8988T (cell line): Measurements from ENCODE around the gene MOB1B.

Source experiments
- DNase-seq: peaks from one replicate; pipeline ENCODE4 v3.0.0; 2011

The MOB1B gene

DNA sequence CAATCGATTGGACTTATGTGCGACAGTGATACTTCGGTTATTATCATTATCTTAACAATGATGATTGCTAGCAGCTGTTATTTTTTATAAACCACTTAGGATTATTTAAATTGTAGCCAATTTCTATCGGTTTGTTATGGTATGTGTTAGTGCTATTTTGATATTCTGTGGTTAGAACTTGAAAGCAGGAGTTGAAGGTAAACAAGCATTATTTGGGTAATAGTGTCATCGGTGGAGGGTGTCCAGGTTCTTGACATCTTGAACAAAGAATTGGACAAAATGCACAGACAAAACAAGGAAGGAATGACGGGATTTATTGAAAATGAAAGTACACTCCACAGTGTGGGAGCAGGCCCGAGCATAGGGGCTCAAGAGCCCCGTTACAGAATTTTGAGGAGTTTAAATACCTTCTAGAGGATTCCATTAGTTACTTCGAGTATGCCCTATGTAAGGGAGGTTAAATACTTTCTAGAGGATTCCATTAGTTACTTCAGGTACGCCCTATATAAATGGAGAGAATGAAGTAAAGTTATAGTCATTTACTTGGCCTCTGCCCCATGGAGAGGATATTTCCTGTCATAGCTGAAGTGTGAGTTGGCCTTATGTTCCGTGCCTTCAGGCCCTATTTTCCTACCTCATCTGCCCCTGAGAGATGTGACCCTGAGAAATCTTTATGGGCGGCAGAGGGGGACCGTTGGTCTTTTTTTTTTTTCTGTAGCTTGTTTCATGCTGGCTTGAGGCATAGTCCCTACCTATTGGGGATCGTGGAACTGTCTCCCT, 13.1 kb downstream of the MOB1B start:
- DNase-seq = no peak

DNA sequence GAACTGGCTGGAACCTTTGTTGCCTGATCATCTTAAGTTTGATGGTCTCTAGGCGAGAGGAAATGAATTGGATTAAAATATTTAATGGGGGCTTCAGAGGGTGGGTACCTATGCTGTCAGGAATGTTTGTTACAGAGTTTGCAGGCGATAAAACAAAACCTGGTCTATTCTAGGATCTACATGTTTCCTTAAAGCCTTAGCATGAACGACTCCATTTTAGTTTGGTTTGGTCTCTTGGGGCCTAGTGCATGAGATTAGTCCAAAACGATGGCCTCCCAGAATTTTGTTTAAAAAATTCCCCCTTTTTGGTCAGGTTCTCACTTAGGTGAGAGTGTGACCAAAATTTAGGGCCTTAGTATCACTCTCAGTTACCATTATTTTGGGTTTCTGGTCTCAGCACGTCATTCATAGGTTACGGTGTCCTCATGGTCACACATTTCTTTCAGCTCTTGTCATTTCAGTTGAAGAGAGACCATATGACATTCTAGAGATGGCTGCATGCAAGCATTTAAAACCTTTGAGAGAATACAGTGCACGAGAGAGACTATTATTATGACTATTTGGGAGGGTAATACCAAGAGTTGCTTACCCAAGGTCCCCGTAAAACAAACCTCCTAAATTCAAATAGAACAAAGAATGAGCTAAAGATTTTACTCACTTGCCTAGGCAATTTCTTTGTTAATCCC, 13.8 kb downstream of the MOB1B start:
- DNase-seq = no peak

DNA sequence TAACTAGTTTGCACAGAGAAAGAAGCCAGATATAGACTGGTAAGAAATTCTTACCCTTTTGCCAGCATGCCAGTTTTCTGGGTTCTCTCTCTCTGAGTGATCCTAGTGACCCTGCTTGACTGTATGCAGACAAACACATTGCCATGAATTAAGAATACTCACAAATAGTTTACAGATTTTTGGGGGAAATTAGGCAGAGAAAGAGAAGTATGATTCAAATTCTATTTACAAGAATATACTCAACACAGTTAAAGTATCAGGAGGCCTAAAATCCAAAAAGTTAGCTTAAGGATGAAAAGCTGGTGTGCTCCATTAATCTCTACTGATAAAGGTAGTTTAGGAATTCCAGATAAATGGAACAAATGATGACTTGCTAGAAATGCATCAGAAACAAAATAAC, 18.4 kb downstream of the MOB1B start:
- DNase-seq = no peak

- no peak for DNase-seq
These were observed 23.2 kb downstream of the MOB1B start for GRCh38 chr4:70925418-70925817.

GRCh38 chr4:70925899-70926635, 23.9 kb downstream of the MOB1B start:
- no peak for DNase-seq

- DNase-seq = no peak
These were observed 25.5 kb downstream of the MOB1B start for GRCh38 chr4:70927502-70928137.

GRCh38 chr4:70930530-70931256, 28.5 kb downstream of the MOB1B start:
- DNase-seq = no peak

GRCh38 chr4:70931347-70931746, 29.2 kb downstream of the MOB1B start:
- DNase-seq = no peak

- DNase-seq = no peak
These were observed 30.8 kb downstream of the MOB1B start for GRCh38 chr4:70932984-70933383.

GRCh38 chr4:70935038-70935695, 33.0 kb downstream of the MOB1B start:
- no peak for DNase-seq

DNA sequence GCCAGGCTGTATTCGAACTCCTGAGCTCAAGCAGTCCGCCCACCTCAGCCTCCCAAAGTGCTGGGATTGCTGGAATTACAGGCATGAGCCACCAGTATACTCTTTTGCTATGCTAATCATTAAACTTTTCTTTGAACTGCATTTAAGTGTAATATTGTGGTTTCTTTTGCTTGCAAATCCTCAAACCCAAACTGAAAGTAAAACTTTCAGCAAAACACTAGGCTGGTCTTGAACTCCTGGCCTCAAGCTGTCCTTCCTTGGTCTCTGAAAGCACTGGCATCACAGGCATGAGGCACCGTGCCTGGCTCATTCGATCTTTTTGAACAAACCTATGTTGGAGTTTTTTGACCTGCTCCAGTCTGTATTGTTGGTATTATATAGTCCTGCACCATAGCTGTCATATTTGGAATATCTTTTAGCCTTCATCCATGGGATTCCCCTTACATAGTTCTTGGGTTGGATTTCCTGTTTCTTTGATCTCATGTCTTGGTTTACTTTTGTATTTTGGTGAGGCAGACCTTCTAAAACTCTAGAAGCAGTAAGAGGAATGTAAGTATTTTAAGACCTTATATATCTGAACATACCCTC, 34.1 kb downstream of the MOB1B start:
- no peak for DNase-seq

DNA sequence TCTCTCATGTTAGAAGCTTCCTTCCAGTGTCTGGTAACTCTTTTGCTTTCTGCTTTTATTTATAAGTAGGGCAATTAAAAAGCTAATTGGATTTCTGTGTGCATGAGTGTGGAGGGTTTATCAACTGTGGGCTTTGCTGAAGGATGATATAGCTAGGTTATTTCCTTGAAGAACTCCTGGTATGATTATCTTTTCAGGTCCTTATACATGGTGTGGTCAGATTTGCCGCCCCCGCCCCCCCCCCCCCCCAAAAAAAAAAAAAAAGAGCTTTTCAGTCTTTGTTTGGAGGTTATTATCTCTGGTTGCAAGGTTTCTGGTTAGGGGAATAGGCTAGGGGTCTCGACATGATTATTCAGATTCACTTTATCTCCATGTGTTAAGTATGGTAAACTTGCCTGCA, 35.9 kb downstream of the MOB1B start:
- DNase-seq = no peak

DNA sequence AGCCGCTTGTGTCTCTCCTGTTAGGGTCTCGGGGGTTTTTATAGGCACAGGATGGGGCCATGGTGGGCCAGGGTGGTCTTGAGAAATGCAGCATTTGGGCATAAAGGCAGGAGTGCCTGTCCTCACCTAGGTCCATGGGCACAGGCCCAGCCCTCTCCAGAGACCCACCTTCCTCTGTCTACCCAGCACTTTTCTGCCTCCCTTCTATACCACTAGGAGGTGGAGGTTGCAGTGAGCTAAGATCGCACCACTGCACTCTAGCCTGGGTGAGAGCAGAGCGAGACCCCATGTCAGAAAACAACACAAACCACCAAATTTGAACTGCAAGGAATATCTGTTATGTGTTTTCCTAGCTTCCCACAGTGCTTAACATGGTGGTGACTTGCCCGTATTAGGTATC, 38.0 kb downstream of the MOB1B start:
- no peak for DNase-seq

- DNase-seq = no peak
These were observed 40.9 kb downstream of the MOB1B start for GRCh38 chr4:70943114-70943513.

GRCh38 chr4:70945046-70945445, 42.9 kb downstream of the MOB1B start:
- DNase-seq = no peak

DNA sequence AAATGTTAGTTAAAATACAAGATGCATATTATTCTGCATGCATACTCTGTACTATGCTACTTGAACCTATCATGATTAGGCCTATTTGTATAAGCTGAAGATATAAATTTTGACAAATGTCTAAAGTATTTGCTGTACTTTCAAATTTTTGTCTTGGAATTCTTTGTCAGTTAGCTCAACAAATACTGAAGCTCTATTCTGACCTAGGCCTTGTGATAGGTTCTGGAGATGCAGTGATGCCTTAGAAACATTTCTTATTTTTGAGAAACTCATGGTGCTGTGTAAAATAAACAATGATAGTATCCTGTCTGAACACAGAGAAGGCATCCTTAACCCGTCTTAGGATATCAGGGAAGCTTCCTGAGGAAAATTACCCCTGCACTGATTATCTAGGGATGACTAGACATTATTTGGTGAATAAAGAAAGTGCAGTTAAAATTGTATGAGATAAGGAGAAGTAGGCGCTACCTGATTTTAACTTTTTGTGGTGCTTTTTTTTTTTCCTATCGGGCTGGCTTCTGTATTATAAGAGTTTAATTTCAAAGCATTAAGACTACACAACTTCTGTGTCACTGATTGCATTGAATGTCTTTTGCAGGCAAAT, 43.4 kb downstream of the MOB1B start:
- no peak for DNase-seq

- DNase-seq = no peak
These were observed 44.8 kb downstream of the MOB1B start for GRCh38 chr4:70946939-70947338.

DNA sequence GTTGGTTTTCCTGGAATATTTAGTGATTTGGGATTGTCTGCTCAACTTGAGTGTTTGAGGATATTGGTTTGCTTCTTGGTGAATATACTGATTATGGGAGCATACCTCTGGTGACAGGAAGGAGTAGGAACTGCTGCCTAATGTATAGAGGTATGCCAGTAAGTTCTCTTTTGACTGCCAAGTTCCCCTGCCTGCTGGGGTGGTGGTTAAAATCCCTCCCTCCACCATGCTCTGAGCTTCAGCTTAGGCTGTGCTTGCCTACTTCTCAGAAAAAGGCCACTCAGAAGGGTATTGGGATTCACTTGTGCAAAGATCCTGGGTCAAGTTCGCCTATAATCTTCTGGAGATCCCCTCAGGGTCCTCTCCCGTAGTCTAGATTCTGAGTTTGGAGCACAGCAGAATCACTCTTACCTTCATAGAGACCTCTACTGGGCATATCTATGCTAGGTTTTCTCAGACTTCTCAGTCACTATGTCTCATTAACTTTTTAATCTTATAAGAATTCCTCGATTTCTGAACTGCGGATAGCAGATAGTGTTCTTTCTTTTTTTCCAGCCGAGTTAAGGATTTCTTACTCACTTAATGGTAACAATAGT, 46.6 kb downstream of the MOB1B start:
- DNase-seq = no peak

DNA sequence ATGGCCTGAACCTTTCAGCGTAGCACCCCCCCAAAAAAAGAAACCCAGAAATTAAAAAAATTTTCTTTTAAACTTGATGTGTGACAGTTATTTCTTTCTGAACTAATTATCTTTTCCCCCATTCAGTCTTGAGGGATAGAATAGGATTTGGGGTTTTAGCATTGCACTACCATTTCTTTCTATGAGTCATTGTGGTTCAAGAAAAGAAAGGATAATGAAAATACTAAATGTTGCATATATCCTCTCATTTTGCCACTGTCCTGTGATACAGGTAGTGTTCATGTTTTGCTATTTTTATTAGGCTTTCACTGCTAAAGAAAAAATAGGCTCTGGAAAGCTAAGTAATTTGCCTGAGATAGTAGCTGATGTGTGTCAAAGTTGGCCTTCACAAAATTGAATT, 51.9 kb downstream of the MOB1B start:
- DNase-seq = no peak

DNA sequence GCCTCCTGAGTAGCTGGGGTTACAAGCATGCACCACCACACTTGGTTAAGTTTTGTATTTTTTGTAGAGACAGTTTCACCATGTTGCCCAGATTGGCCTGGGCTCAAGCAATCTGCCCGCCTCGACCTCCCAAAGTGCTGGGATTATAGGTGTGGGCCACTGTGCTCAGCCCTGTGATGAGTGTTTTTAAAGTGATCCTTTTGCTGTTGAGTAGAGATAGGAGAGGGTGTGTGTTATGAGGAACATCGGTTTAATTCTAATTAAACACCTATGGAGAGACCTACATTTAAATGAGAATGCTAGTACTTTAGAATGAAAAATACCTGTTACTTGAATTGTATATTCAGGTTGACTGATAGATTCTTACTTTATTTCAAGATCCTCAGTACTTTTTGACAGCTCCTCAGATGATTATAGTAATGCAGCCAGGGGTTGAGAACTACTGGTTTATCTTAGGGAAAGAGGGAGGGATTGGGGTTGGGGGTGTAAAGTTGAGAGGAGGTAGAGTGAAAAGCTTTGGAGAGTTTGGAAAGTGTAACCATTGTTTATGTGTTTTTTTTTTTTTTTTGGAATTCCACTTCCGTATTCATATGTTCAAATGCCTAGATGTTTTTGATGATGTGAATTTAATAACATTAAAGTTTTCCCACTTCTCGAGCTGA, 54.5 kb downstream of the MOB1B start:
- DNase-seq = no peak
